HCT116 (cell line): Measurements from ENCODE around the gene ARL8B. TPM values are rescaled to one million over a fixed set of nuclear protein-coding genes. Genes with fewer than 3 reads are reported as not detected.
"Not testable (repeated sequence)": the region's sequence is repeated elsewhere in the genome, so short reads cannot be mapped to it uniquely, and the experiment has no call there.

ENCODE experiments used
- ATAC-seq: fragments of 200-7000 bp; cut with Tn5 transposase; 2 replicates; pipeline ENCODE4 v1.9.1; 2020; ENCODE audit warnings: mild to moderate bottlenecking, moderate library complexity
- BruUV-seq: library from RNA; stranded (reverse); fragments of 400-500 nt; replicated peaks from 2 replicates; lab custom pipeline; 2021; lab: Mats Ljungman, UMichigan
- CTCF ChIA-PET: fragments of 300-600 bp; sonication (Branson Sonifier 250); formaldehyde crosslinking; loops from one replicate; lab custom pipeline; 2021; ENCODE audit warnings: antibody characterized with exemption; lab: Charles Lee
- POLR2A ChIA-PET: fragments of 300-600, 350-600 bp; sonication (Branson Sonifier 250); formaldehyde crosslinking; loops from one replicate; lab custom pipeline; 2021; ENCODE audit warnings: antibody characterized with exemption; lab: Charles Lee
- RAD21 ChIA-PET, 2 experiments: fragments of 300-600 bp; sonication (Branson Sonifier 250); formaldehyde crosslinking; loops; one replicate each; lab custom pipeline; 2023; ENCODE audit warnings: low total read pairs in 2 of 2; ENCODE audit not compliant: uncharacterized antibody in 2 of 2, unreplicated experiment in 2 of 2, low non-redundant PET in 1 of 2; lab: Charles Lee
- DNase-seq: peaks from one replicate; pipeline ENCODE4 v3.0.0-alpha.2; 2010; ENCODE audit warnings: low read depth, low spot score
- H2AFZ ChIP-seq: fragments of 200-600 bp; shearing (Covaris generic), sonication (generic); 2 replicates; pipeline ENCODE4 v1.6.1; 2017; ENCODE audit warnings: low read depth, mixed run types, mixed read lengths, antibody characterized with exemption, low read length; ENCODE audit not compliant: poor library complexity, severe bottlenecking
- H3K27ac ChIP-seq: 2 replicates; pipeline ENCODE4 v1.5.1; 2012; ENCODE audit warnings: low read depth, low read length
- H3K27me3 ChIP-seq: fragments of 200-600 bp; sonication (generic); 2 replicates; pipeline ENCODE4 v1.6.1; 2016; ENCODE audit warnings: mixed run types, low read length, mixed read lengths; ENCODE audit not compliant: insufficient read depth
- H3K36me3 ChIP-seq, 2 experiments: fragments of 200-500 bp in 1 of 2; fragments of 200-600 bp in 1 of 2; sonication (Bioruptor generic) in 1 of 2; sonication (generic) in 1 of 2; 2 replicates each; pipeline versions ENCODE4 v1.5.1 to v1.6.1; 2014 to 2016; ENCODE audit warnings: low read length in 2 of 2, inconsistent platforms in 1 of 2, mixed read lengths in 1 of 2, mixed run types in 1 of 2; ENCODE audit not compliant: insufficient read depth in 2 of 2, control insufficient read depth in 1 of 2
- H3K4me1 ChIP-seq, 2 experiments: fragments of 200-600 bp in 1 of 2; sonication (generic) in 1 of 2; 2 replicates each; pipeline versions ENCODE4 v1.5.1 to v1.6.1; 2012 to 2017; ENCODE audit warnings: low read length in 2 of 2, inconsistent platforms in 1 of 2, mild to moderate bottlenecking in 1 of 2, mixed read lengths in 1 of 2, mixed run types in 1 of 2, moderate library complexity in 1 of 2; ENCODE audit not compliant: insufficient read depth in 2 of 2, control insufficient read depth in 1 of 2
- H3K4me2 ChIP-seq: fragments of 200-600 bp; sonication (generic); 2 replicates; pipeline ENCODE4 v1.6.1; 2017; ENCODE audit warnings: mixed run types, low read length, mixed read lengths
- H3K4me3 ChIP-seq, 2 experiments: fragments of 200-600 bp in 1 of 2; sonication (generic) in 1 of 2; replicated peaks in 1 of 2; 2 replicates each; pipeline ENCODE4 v1.5.1; 2011 to 2016; ENCODE audit warnings: low read length in 2 of 2, control low read depth in 1 of 2, low read depth in 1 of 2, mild to moderate bottlenecking in 1 of 2, mixed read lengths in 1 of 2, mixed run types in 1 of 2
- H3K79me2 ChIP-seq: fragments of 200-600 bp; sonication (generic); 2 replicates; pipeline ENCODE4 v1.6.1; 2017; ENCODE audit warnings: mild to moderate bottlenecking, mixed run types, low read length, moderate library complexity, mixed read lengths; ENCODE audit not compliant: insufficient read depth
- H3K9ac ChIP-seq: fragments of 200-600 bp; sonication (generic); 2 replicates; pipeline ENCODE4 v1.6.1; 2016; ENCODE audit warnings: low read length, mixed read lengths
- H3K9me2 ChIP-seq: fragments of 200-600 bp; sonication (generic), shearing (Covaris generic); 2 replicates; pipeline ENCODE4 v1.6.1; 2017; ENCODE audit warnings: mixed run types, mild to moderate bottlenecking, moderate library complexity; ENCODE audit not compliant: insufficient read depth
- H3K9me3 ChIP-seq, 2 experiments: fragments of 200-500 bp in 1 of 2; fragments of 200-600 bp in 1 of 2; sonication (Bioruptor generic) in 1 of 2; sonication (generic) in 1 of 2; 2 replicates each; pipeline ENCODE4 v1.6.1; 2014 to 2017; ENCODE audit warnings: low read length in 2 of 2, mixed read lengths in 2 of 2, inconsistent platforms in 1 of 2, low read depth in 1 of 2, mild to moderate bottlenecking in 1 of 2, mixed run types in 1 of 2, moderate library complexity in 1 of 2; ENCODE audit not compliant: control insufficient read depth in 1 of 2, insufficient read depth in 1 of 2
- H4K20me1 ChIP-seq: fragments of 200-600 bp; sonication (generic), shearing (Covaris generic); 2 replicates; pipeline ENCODE4 v1.6.1; 2017; ENCODE audit warnings: mixed run types, mild to moderate bottlenecking, moderate library complexity; ENCODE audit not compliant: insufficient read depth
- EGR1 ChIP-seq: IDR thresholded peaks from 2 replicates; pipeline ENCODE4 v1.6.1; 2012; ENCODE audit warnings: low read depth
- ELF1 ChIP-seq: IDR thresholded peaks from 2 replicates; pipeline ENCODE4 v1.6.1; 2012; ENCODE audit warnings: low read depth, borderline replicate concordance
- EZH2phosphoT487 ChIP-seq: fragments of 200-600 bp; IDR thresholded peaks from 2 replicates; pipeline ENCODE4 v1.6.1; 2018; ENCODE audit warnings: antibody characterized with exemption, borderline replicate concordance
- JUND ChIP-seq: IDR thresholded peaks from 2 replicates; pipeline ENCODE4 v1.6.1; 2012
- MAX ChIP-seq: IDR thresholded peaks from 2 replicates; pipeline ENCODE4 v1.6.1; 2012
- intact Hi-C: fragments of 100-400 bp; cut with micrococcal nuclease; formaldehyde crosslinking; loops from 2 replicates; pipeline ENCODE4 v1.10.0; 2022
- total RNA-seq: library from RNA; stranded (reverse); gene quantifications from one replicate; pipeline ENCODE4 v1.2.1, GENCODE V29; 2021; ENCODE audit not compliant: unreplicated experiment
- TF ChIP-seq, protein P1 (sequence below): IDR thresholded peaks from 2 replicates; pipeline ENCODE4 v1.6.1; 2011; ENCODE audit warnings: mild to moderate bottlenecking, low read length, moderate library complexity; ENCODE audit not compliant: insufficient replicate concordance; ENCODE audit errors: extremely low read depth
- TF ChIP-seq, protein P2 (sequence below): IDR thresholded peaks from 2 replicates; pipeline ENCODE4 v1.6.1; 2012

The ARL8B gene
- total RNA-seq, 1 experiment from 2014 or later = 38.1 TPM

DNA sequence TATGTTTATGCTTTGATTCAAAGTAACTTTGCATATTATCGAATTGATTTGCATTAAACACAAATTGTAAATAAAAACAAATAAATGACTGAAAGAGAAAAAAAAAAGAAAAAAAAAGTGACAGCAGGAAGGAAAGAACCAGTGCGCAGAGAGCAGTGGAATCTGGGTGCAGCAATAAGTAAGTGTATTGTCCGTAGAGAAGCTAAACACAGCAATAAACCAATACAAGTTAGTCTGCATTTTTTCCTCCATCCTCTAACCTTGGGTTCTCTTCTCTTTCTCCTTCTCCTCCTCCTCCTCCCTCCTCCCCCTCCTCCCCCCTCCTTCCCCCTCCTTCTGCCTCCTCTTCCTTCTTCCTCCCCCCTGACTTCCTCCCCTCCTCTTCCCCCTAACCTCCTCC lies 18.3 kb upstream of the ARL8B start:
- ChIA-PET RAD21 (no interaction called here), POLR2A (no interaction called here), CTCF (no interaction called here)
- H2AFZ ChIP-seq = no peak overlapping the region
- no TSS peak for BruUV-seq
- no peak for TF ChIP-seq EGR1
- no peak for TF ChIP-seq MAX
- TF ChIP-seq, protein P1, sequence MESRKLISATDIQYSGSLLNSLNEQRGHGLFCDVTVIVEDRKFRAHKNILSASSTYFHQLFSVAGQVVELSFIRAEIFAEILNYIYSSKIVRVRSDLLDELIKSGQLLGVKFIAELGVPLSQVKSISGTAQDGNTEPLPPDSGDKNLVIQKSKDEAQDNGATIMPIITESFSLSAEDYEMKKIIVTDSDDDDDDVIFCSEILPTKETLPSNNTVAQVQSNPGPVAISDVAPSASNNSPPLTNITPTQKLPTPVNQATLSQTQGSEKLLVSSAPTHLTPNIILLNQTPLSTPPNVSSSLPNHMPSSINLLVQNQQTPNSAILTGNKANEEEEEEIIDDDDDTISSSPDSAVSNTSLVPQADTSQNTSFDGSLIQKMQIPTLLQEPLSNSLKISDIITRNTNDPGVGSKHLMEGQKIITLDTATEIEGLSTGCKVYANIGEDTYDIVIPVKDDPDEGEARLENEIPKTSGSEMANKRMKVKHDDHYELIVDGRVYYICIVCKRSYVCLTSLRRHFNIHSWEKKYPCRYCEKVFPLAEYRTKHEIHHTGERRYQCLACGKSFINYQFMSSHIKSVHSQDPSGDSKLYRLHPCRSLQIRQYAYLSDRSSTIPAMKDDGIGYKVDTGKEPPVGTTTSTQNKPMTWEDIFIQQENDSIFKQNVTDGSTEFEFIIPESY = no peak
- no peak for TF ChIP-seq JUND
- TF ChIP-seq ELF1 = no peak
- no peak overlapping the region for H3K4me3 ChIP-seq
- H3K27ac ChIP-seq = no peak overlapping the region
- no peak for DNase-seq
- H3K27me3 ChIP-seq = no peaks in the 10 kb centered on the region
- intact Hi-C loops = no loop called here
- no peak for ATAC-seq
- H3K36me3 ChIP-seq = no peaks in the 10 kb centered on the region
- no peaks in the 10 kb centered on the region for H3K4me1 ChIP-seq
- no peak overlapping the region for H3K4me2 ChIP-seq
- no peaks in the 10 kb centered on the region for H4K20me1 ChIP-seq
- no peaks in the 10 kb centered on the region for H3K79me2 ChIP-seq
- no peaks in the 10 kb centered on the region for H3K9me3 ChIP-seq
- no peaks in the 10 kb centered on the region for H3K9me2 ChIP-seq
- H3K9ac ChIP-seq = no peak overlapping the region

DNA sequence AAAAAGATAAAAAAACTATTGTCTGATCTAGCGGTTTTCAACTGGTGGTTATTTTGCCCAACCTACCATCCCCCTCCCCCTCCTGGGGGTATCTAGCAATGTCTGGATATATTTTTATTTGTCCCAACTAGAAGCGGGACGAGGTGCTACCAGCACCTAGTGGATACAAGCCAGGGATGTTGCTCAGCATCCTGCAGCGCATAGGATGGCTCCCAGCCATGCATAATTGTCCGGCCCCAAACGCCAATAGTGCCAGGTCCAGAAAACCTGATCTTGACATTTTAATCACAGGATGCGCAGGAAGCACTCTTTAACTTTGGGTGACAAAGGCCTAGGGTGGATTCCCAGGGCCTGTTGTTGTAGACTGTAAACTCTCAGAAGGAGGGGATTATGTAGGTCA lies 17.0 kb upstream of the ARL8B start:
- Histone ChIP-seq H3K79me2 (no peaks in the 10 kb centered on the region), H3K4me3 (no peak overlapping the region), H3K9me2 (no peaks in the 10 kb centered on the region), H3K4me1 (no peaks in the 10 kb centered on the region), H2AFZ (no peak overlapping the region), H3K9ac (no peak overlapping the region), H3K27me3 (no peaks in the 10 kb centered on the region), H4K20me1 (no peaks in the 10 kb centered on the region), H3K9me3 (no peaks in the 10 kb centered on the region), H3K27ac (no peak overlapping the region), H3K36me3 (no peaks in the 10 kb centered on the region), H3K4me2 (no peak overlapping the region)
- DNase-seq = no peak
- ChIA-PET CTCF (no interaction called here), POLR2A (no interaction called here), RAD21 (no interaction called here)
- ATAC-seq = no peak
- BruUV-seq = no TSS peak
- intact Hi-C loops = no loop called here
- no peak for TF ChIP-seq JUND
- TF ChIP-seq, protein P2, sequence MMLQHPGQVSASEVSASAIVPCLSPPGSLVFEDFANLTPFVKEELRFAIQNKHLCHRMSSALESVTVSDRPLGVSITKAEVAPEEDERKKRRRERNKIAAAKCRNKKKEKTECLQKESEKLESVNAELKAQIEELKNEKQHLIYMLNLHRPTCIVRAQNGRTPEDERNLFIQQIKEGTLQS = no peak
- TF ChIP-seq EZH2phosphoT487 = no peak

GRCh38 chr3:5106371-5106770 lies 15.7 kb upstream of the ARL8B start:
- H3K27ac ChIP-seq, BruUV-seq, H4K20me1 ChIP-seq, H3K79me2 ChIP-seq, H3K27me3 ChIP-seq, RAD21 ChIA-PET, H3K36me3 ChIP-seq, H3K9me3 ChIP-seq, H3K4me3 ChIP-seq, H3K9ac ChIP-seq, H3K9me2 ChIP-seq, DNase-seq, POLR2A ChIA-PET, ATAC-seq, CTCF ChIA-PET, H3K4me1 ChIP-seq, H3K4me2 ChIP-seq, intact Hi-C loops, H2AFZ ChIP-seq: not testable (repeated sequence)
